ENCODE results near the gene SRPK2. TPM values are rescaled to one million over a fixed set of nuclear protein-coding genes. Genes with fewer than 3 reads are reported as not detected.
A peak's percentile ranks its signal among the peaks of the same experiment; 100 is the strongest.

Gene SRPK2
- total RNA-seq, 1 experiment from 2014 or later, result 58.2 TPM

DNA sequence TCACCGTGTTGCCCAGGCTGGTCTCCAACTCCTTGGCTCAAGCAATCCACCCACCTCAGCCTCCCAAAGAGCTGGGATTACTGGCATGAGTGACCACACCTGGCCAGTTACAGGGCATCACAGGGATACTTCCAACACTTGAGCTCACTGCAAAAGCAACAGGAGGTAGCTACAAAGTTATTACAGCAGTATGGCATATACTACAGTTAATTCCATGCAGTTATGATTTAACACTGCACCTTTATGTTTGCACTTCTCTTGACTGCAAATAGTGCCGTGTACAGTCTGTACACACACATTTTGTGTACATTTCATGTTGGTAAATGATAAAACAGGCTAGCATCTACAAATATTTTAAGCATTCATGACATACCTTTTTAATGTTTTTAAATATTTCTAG is 21.3 kb downstream of the SRPK2 start:
- no peak for DNase-seq (ENCODE audit: low read depth, low spot score)
- no TSS peak for BruUV-seq (replicated peaks)

DNA sequence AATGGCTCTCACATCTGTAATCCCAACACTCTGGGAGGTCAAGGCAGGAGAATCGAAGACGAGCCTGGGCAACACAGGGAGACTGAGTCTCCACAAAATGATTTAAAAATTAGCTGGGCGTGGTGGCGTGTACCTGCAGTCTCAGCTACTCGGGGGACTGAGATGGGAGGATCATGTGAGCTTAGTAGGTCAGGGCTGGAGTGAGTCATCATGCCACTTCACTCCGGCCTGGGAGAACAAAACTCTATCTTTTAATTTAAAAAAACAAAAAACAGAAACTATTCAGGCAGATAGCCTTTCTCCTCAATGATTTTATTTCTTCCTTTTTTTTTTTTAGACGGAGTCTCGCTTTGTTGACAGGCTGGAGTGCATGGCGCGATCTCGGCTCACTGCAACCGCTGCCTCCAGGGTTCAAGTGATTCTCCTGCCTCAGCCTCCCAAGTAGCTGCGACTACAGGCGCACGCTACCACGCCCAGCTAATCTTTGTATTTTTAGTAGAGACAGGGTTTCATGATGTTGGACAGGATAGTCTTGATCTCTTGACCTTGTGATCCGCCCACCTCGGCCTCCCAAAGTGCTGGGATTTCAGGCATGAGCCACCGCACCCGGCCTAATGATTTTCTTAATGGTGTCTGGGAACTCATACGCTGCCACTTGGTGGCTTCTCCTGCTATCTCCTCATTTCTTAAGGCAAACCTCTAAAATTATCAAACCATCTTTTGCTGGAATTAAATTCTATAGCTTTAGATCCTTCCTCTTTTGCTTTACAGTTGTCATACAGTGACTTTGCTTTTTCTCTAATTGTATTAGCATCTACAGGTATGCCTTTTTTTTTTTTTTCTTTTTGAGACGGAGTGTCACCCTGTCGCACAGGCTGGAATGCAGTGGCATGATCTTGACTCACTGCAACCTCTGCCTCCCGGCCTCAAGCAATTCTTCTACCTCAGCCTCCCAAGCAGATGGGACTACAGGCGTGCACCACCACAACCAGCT is 22.9 kb downstream of the SRPK2 start:
- BruUV-seq (replicated peaks), result no TSS peak
- CTCF ChIA-PET, result interaction anchor here (0.6 kb wide), 1 partner anchor 20 kb away, joined by 3 read pairs; no protein-coding TSS in a partner anchor

More for the DNA sequence above, 21.3 kb downstream of the SRPK2 start:
- intact Hi-C loops (cut with micrococcal nuclease; ENCODE audit: unreplicated experiment), result no loop called here
- H3K27me3 ChIP-seq (ENCODE audit: control insufficient read depth, insufficient read depth, low read length), result no peaks in the 10 kb centered on the region
- TF ChIP-seq POLR2AphosphoS5 (IDR thresholded peaks at IDR 0.05; ENCODE audit: low read depth, low read length) (no peak), TCF7L2 (IDR thresholded peaks at IDR 0.05; ENCODE audit: low read depth, low read length) (no peak), SIN3A (IDR thresholded peaks at IDR 0.05; ENCODE audit: borderline replicate concordance, insufficient read depth, low read depth, low read length) (no peak)
- TF ChIP-seq, protein P1, sequence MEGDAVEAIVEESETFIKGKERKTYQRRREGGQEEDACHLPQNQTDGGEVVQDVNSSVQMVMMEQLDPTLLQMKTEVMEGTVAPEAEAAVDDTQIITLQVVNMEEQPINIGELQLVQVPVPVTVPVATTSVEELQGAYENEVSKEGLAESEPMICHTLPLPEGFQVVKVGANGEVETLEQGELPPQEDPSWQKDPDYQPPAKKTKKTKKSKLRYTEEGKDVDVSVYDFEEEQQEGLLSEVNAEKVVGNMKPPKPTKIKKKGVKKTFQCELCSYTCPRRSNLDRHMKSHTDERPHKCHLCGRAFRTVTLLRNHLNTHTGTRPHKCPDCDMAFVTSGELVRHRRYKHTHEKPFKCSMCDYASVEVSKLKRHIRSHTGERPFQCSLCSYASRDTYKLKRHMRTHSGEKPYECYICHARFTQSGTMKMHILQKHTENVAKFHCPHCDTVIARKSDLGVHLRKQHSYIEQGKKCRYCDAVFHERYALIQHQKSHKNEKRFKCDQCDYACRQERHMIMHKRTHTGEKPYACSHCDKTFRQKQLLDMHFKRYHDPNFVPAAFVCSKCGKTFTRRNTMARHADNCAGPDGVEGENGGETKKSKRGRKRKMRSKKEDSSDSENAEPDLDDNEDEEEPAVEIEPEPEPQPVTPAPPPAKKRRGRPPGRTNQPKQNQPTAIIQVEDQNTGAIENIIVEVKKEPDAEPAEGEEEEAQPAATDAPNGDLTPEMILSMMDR (IDR thresholded peaks at IDR 0.05), result no peak
- TF ChIP-seq, protein P2, sequence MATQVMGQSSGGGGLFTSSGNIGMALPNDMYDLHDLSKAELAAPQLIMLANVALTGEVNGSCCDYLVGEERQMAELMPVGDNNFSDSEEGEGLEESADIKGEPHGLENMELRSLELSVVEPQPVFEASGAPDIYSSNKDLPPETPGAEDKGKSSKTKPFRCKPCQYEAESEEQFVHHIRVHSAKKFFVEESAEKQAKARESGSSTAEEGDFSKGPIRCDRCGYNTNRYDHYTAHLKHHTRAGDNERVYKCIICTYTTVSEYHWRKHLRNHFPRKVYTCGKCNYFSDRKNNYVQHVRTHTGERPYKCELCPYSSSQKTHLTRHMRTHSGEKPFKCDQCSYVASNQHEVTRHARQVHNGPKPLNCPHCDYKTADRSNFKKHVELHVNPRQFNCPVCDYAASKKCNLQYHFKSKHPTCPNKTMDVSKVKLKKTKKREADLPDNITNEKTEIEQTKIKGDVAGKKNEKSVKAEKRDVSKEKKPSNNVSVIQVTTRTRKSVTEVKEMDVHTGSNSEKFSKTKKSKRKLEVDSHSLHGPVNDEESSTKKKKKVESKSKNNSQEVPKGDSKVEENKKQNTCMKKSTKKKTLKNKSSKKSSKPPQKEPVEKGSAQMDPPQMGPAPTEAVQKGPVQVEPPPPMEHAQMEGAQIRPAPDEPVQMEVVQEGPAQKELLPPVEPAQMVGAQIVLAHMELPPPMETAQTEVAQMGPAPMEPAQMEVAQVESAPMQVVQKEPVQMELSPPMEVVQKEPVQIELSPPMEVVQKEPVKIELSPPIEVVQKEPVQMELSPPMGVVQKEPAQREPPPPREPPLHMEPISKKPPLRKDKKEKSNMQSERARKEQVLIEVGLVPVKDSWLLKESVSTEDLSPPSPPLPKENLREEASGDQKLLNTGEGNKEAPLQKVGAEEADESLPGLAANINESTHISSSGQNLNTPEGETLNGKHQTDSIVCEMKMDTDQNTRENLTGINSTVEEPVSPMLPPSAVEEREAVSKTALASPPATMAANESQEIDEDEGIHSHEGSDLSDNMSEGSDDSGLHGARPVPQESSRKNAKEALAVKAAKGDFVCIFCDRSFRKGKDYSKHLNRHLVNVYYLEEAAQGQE (IDR thresholded peaks at IDR 0.05; ENCODE audit: insufficient read depth in 1 of 2, low read depth in 2 of 2, low read length in 1 of 2), result no peak
- no peak overlapping the region for H3K27ac ChIP-seq (ENCODE audit: low read length)
- no peaks in the 10 kb centered on the region for H3K36me3 ChIP-seq (ENCODE audit: control insufficient read depth, insufficient read depth, low read length)
- ChIA-PET POLR2A (no interaction called here), CTCF (interaction anchor here (0.6 kb wide), 2 partner anchors 11 to 57 kb away, joined by 3 read pairs; no protein-coding TSS in a partner anchor)
- no peaks in the 10 kb centered on the region for H3K9me3 ChIP-seq (ENCODE audit: control insufficient read depth, insufficient read depth, low read depth, low read length)
- peaks cover 9% of the 10 kb centered on the region; the same call in 1 of the 2 replicates for H3K4me1 ChIP-seq (ENCODE audit: control insufficient read depth, insufficient read depth, low read length)
- H3K4me3 ChIP-seq (ENCODE audit: low read depth in 2 of 2, low read length in 2 of 2), result no peak overlapping the region
- in situ Hi-C loops (cut with HindIII; ENCODE audit: low pct_unique_long_range_greater_than_20kb, low sequenced_read_pairs), result no loop called here
- peak; percentile 64; the same call in 1 of the 2 replicates for ATAC-seq

More for the DNA sequence above, 22.9 kb downstream of the SRPK2 start:
- no peaks in the 10 kb centered on the region for H3K36me3 ChIP-seq (ENCODE audit: control insufficient read depth, insufficient read depth, low read length)
- TF ChIP-seq, protein P2 (IDR thresholded peaks at IDR 0.05; ENCODE audit: insufficient read depth in 1 of 2, low read depth in 2 of 2, low read length in 1 of 2), result no peak
- TF ChIP-seq POLR2AphosphoS5 (IDR thresholded peaks at IDR 0.05; ENCODE audit: low read depth, low read length) (no peak), SIN3A (IDR thresholded peaks at IDR 0.05; ENCODE audit: borderline replicate concordance, insufficient read depth, low read depth, low read length) (no peak)
- TF ChIP-seq, protein P1 (IDR thresholded peaks at IDR 0.05), result no peak
- ATAC-seq (no peak), DNase-seq (ENCODE audit: low read depth, low spot score) (no peak)
- in situ Hi-C loops (cut with HindIII; ENCODE audit: low pct_unique_long_range_greater_than_20kb, low sequenced_read_pairs), result no loop called here
- no peak overlapping the region for H3K27ac ChIP-seq (ENCODE audit: low read length)
- POLR2A ChIA-PET, result no interaction called here
- peaks cover 9% of the 10 kb centered on the region; the same call in 1 of the 2 replicates for H3K4me1 ChIP-seq (ENCODE audit: control insufficient read depth, insufficient read depth, low read length)
- H3K9me3 ChIP-seq (ENCODE audit: control insufficient read depth, insufficient read depth, low read depth, low read length), result no peaks in the 10 kb centered on the region
- intact Hi-C loops (cut with micrococcal nuclease; ENCODE audit: unreplicated experiment), result no loop called here
- no peak overlapping the region for H3K4me3 ChIP-seq (ENCODE audit: low read depth in 2 of 2, low read length in 2 of 2)
- H3K27me3 ChIP-seq (ENCODE audit: control insufficient read depth, insufficient read depth, low read length), result no peaks in the 10 kb centered on the region
